ENCODE results near the gene MAML2.

The MAML2 gene

DNA sequence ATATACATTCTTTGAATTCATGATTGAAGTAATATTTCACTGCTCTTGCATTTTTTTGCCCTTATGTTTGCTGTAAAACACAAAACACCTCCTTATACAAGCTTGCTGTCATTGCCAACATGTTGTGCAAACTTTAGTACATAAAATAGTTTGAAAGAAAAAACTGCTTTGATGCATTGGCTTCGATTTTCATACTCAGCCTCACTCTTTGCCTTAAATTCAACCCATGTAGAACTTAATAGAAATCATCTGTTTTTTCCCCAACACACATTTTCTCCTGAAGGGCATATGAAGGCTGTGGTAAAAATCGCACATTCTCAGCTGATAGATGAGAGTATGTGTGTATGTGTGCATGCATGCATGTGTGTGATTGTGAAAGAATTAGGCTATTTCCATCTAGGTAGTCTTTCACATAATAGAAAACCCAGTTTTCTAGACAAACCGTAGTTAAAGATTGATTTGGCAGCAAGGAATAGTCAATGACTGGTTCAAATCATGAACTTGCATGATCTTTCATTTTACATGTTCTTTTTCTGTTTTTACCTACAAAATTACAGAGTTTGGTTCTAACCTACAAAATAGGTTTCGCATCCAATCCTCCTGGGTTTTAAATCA lies 346.3 kb downstream of the MAML2 start:
- Histone ChIP-seq H3K9me3 (no peaks in the 10 kb centered on the region), H3K27ac (no peak overlapping the region), H3K27me3 (no peaks in the 10 kb centered on the region), H3K4me1 (ENCODE audit: control insufficient read depth in 1 of 2, insufficient read depth in 1 of 2, low read depth in 1 of 2, low read length in 1 of 2) (no peaks in the 10 kb centered on the region), H3K36me3 (no peaks in the 10 kb centered on the region), H3K4me3 (ENCODE audit: low read depth in 1 of 2, low read length in 1 of 2) (no peak overlapping the region)
- TF ChIP-seq, protein P1, sequence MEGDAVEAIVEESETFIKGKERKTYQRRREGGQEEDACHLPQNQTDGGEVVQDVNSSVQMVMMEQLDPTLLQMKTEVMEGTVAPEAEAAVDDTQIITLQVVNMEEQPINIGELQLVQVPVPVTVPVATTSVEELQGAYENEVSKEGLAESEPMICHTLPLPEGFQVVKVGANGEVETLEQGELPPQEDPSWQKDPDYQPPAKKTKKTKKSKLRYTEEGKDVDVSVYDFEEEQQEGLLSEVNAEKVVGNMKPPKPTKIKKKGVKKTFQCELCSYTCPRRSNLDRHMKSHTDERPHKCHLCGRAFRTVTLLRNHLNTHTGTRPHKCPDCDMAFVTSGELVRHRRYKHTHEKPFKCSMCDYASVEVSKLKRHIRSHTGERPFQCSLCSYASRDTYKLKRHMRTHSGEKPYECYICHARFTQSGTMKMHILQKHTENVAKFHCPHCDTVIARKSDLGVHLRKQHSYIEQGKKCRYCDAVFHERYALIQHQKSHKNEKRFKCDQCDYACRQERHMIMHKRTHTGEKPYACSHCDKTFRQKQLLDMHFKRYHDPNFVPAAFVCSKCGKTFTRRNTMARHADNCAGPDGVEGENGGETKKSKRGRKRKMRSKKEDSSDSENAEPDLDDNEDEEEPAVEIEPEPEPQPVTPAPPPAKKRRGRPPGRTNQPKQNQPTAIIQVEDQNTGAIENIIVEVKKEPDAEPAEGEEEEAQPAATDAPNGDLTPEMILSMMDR (IDR thresholded peaks at IDR 0.05) = no peak

DNA sequence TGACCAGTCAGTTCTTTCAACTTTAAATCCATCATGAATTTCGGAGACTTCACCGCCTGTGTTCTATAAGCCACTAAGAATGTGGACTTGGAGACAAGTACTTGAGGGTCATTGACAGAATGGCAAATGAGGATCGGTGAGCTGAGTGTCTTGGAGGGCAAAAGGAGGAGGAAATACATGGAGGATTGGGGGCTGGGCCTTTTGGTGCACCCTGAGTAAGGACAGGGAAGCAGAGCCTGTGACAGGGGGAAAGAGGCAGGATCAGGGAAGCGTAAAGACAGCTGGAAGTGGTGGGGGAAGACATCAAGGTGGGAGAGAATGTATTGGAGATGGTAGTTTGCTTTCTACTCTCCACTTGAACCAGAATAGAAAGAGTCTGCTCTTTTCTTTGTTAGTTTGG lies 348.7 kb downstream of the MAML2 start:
- Histone ChIP-seq H3K27ac (no peak overlapping the region), H3K4me3 (ENCODE audit: low read depth in 1 of 2, low read length in 1 of 2) (no peak overlapping the region), H3K9me3 (no peaks in the 10 kb centered on the region), H3K27me3 (no peaks in the 10 kb centered on the region), H3K36me3 (no peaks in the 10 kb centered on the region), H3K4me1 (ENCODE audit: control insufficient read depth in 1 of 2, insufficient read depth in 1 of 2, low read depth in 1 of 2, low read length in 1 of 2) (no peaks in the 10 kb centered on the region)
- TF ChIP-seq, protein P1 (IDR thresholded peaks at IDR 0.05) = no peak

DNA sequence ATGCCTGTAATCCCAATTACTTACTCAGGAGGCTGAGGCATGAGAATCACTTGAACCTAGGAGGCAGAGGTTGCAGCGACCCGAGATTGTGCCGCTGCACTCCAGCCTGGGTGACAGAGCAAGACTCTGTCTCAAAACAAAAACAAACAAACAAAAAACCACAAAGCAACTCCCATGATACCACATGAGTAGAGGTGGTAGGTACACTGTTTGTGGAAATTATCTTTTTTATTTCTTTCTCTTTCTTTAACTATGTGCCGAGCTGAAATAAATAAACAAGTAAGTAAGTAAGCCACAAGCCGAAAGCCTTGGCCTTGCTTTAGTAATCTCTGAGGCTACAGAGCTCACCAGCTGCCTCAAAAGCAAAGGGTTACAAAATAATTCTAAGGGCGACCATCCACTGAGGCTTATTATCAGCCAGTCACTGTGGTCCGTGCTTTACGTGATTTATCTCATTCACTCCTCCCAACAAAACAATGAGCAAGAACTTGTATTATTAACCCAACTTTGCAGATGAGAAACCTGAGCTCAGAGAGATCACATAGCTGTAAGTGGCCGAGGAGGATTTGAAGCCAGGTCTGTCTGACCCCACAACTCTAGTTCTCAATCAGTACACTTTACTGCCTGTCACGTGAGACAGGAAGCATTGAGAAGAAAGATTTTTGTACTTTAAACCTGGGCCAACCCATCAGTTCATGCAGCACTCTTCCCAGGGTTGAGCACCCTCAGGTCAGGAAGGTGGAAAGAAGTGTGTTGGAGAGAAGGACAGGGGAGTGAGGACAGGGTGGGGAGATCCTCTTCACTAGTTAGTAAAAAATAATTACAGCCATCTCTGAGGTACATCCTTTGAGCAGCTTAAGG lies 349.3 kb downstream of the MAML2 start:
- no peaks in the 10 kb centered on the region for H3K36me3 ChIP-seq
- no peak overlapping the region for H3K4me3 ChIP-seq (ENCODE audit: low read depth in 1 of 2, low read length in 1 of 2)
- H3K4me1 ChIP-seq (ENCODE audit: control insufficient read depth in 1 of 2, insufficient read depth in 1 of 2, low read depth in 1 of 2, low read length in 1 of 2) = no peaks in the 10 kb centered on the region
- H3K9me3 ChIP-seq = no peaks in the 10 kb centered on the region
- H3K27ac ChIP-seq = no peak overlapping the region
- TF ChIP-seq, protein P1 (IDR thresholded peaks at IDR 0.05) = no peak
- H3K27me3 ChIP-seq = no peaks in the 10 kb centered on the region

DNA sequence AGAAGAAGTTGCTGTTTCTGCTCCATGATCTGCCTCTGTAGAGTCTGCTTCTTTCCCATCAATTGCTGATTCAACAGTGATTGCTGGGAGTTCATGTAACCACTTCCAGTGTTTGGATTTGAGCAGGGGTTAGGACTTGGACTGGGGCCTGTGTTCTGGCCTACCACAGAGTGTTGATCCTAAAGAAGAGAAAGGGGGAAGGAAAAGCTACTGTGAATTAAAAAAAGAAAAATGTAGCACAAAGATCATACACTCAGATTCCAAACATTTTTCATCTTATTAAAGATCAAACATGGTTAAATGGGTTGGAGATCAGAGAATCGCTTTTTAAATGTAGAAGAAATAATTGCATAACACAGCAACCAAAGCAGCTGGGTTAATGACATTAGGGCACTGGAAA lies 351.4 kb downstream of the MAML2 start:
- H3K4me1 ChIP-seq (ENCODE audit: control insufficient read depth in 1 of 2, insufficient read depth in 1 of 2, low read depth in 1 of 2, low read length in 1 of 2) = no peaks in the 10 kb centered on the region

DNA sequence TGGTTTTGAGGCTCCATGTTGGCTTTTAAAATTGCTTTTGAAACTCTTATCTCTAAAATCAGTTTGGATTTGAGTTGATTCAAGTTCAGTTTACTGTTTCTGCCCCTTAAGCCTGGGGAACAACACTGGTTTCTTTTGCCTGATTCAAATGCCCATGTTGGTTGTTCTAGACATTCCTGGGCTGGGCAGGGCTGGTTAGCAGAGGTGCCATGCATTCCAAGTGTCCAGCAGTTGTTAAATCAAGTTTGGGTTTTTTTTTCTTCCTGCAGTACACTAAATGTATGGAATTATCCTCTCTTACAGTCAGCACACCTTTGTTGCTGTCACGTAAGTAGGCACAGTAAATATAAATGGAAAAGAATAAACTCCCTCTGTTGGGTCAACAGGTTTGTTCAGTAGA lies 351.9 kb downstream of the MAML2 start:
- Histone ChIP-seq H3K27ac (no peak overlapping the region), H3K4me1 (ENCODE audit: control insufficient read depth in 1 of 2, insufficient read depth in 1 of 2, low read depth in 1 of 2, low read length in 1 of 2) (no peaks in the 10 kb centered on the region), H3K36me3 (no peaks in the 10 kb centered on the region), H3K9me3 (no peaks in the 10 kb centered on the region), H3K4me3 (ENCODE audit: low read depth in 1 of 2, low read length in 1 of 2) (no peak overlapping the region), H3K27me3 (no peaks in the 10 kb centered on the region)
- TF ChIP-seq, protein P1 (IDR thresholded peaks at IDR 0.05) = no peak

More for the DNA sequence above, 351.4 kb downstream of the MAML2 start:
- Histone ChIP-seq H3K27ac (no peak overlapping the region), H3K4me3 (ENCODE audit: low read depth in 1 of 2, low read length in 1 of 2) (no peak overlapping the region), H3K36me3 (no peaks in the 10 kb centered on the region), H3K9me3 (no peaks in the 10 kb centered on the region), H3K27me3 (no peaks in the 10 kb centered on the region)
- TF ChIP-seq, protein P1 (IDR thresholded peaks at IDR 0.05) = no peak
